HCT116 (cell line): Measurements from ENCODE around the gene JUN.

Experiments used
- CTCF ChIP-seq, 3 experiments: fragments of 200-600 bp in 1 of 3; sonication (generic) in 1 of 3; IDR thresholded peaks in 2 of 3; conservative IDR thresholded peaks in 1 of 3; 2 replicates each; pipeline ENCODE4 v1.5.1; 2012 to 2017; ENCODE audit warnings: low read depth in 2 of 3, low read length in 2 of 3, antibody characterized with exemption in 1 of 3, borderline replicate concordance in 1 of 3, control low read depth in 1 of 3, mild to moderate bottlenecking in 1 of 3, mixed read lengths in 1 of 3, mixed run types in 1 of 3, moderate library complexity in 1 of 3; ENCODE audit not compliant: insufficient read depth in 1 of 3
- EZH2 ChIP-seq: fragments of 200-600 bp; sonication (generic); IDR thresholded peaks from 2 replicates; pipeline ENCODE4 v1.6.1; 2017; ENCODE audit warnings: antibody characterized with exemption, mixed run types
- EZH2phosphoT487 ChIP-seq: fragments of 200-600 bp; IDR thresholded peaks from 2 replicates; pipeline ENCODE4 v1.6.1; 2018; ENCODE audit warnings: antibody characterized with exemption, borderline replicate concordance
- RAD21 ChIP-seq: IDR thresholded peaks from 2 replicates; pipeline ENCODE4 v1.6.1; 2012; ENCODE audit warnings: low read depth, mild to moderate bottlenecking
- SIN3A ChIP-seq: IDR thresholded peaks from 2 replicates; pipeline ENCODE4 v1.6.1; 2012; ENCODE audit warnings: low read depth
- YY1 ChIP-seq: IDR thresholded peaks from 2 replicates; pipeline ENCODE4 v1.6.1; 2011; ENCODE audit warnings: low read length, low read depth, moderate library complexity, mild to moderate bottlenecking; ENCODE audit not compliant: insufficient replicate concordance; ENCODE audit errors: extremely low read depth
- ZFX ChIP-seq: fragments of 450-650 bp; IDR thresholded peaks from 2 replicates; pipeline ENCODE4 v1.6.1; 2017
- ZNF274 ChIP-seq: fragments of 200-500 bp; sonication (Bioruptor generic); IDR thresholded peaks from 2 replicates; pipeline ENCODE4 v1.6.1; 2014; ENCODE audit warnings: mild to moderate bottlenecking, low read depth, low read length, inconsistent platforms

- TF ChIP-seq CTCF (IDR thresholded peaks at IDR 0.05 in 2 of 3, conservative IDR thresholded peaks at IDR 0.05 in 1 of 3; ENCODE audit: borderline replicate concordance in 1 of 3, insufficient read depth in 1 of 3, low read depth in 2 of 3, low read length in 2 of 3) (no peak), ZFX (no peak), EZH2 (no peak), EZH2phosphoT487 (no peak), SIN3A (no peak), YY1 (no peak), ZNF274 (no peak), RAD21 (no peak)
Measured at GRCh38 chr1:58780836-58781452, 2.9 kb downstream of the JUN start.
